Renal cortical epithelial cell (primary cell): Measurements from ENCODE around the gene PXT1. TPM values are rescaled to one million over a fixed set of nuclear protein-coding genes. Genes with fewer than 3 reads are reported as not detected.

Experiments
- DNase-seq: peaks from one replicate; pipeline ENCODE4 v3.0.0-alpha.2; 2011; ENCODE audit warnings: low read depth
- total RNA-seq: library from RNA; depleted of rRNA; stranded (reverse); fragments of >200 nt; gene quantifications from 2 replicates; pipeline ENCODE4 v1.2.3, GENCODE V29; 2014

PXT1 gene
- total RNA-seq, 1 donor from 2014 or later, result not detected

- no peak for DNase-seq
These were observed 55.0 kb downstream of the PXT1 start, which contains the start of gene ETV7 for GRCh38 chr6:36387440-36388303. Gene ETV7 (minus strand): TSS chr6:36387669. CDS start chr6:36387541, 128 bp downstream.

GRCh38 chr6:36386495-36387439 lies 55.9 kb downstream of the PXT1 start:
- DNase-seq, result peak; percentile 43

- no peak for DNase-seq
These were observed 58.6 kb downstream of the PXT1 start for GRCh38 chr6:36384095-36384494.

GRCh38 chr6:36383606-36384005 lies 59.0 kb downstream of the PXT1 start:
- no peak for DNase-seq

GRCh38 chr6:36382976-36383375 lies 59.7 kb downstream of the PXT1 start:
- DNase-seq, result no peak

GRCh38 chr6:36381502-36382389 lies 60.9 kb downstream of the PXT1 start:
- DNase-seq, result no peak

- no peak for DNase-seq
These were observed 62.5 kb downstream of the PXT1 start for GRCh38 chr6:36380166-36380565.

- no peak for DNase-seq
These were observed 63.7 kb downstream of the PXT1 start for GRCh38 chr6:36378936-36379335.

- DNase-seq, result no peak
These were observed 64.3 kb downstream of the PXT1 start for GRCh38 chr6:36378243-36378920.

- DNase-seq, result no peak
These were observed 65.1 kb downstream of the PXT1 start for GRCh38 chr6:36377594-36377993.

- no peak for DNase-seq
These were observed 65.9 kb downstream of the PXT1 start for GRCh38 chr6:36376742-36377141.

- DNase-seq, result no peak
These were observed 66.5 kb downstream of the PXT1 start for GRCh38 chr6:36376183-36376582.

GRCh38 chr6:36375644-36376155 lies 67.0 kb downstream of the PXT1 start:
- DNase-seq, result no peak

GRCh38 chr6:36374972-36375371 lies 67.7 kb downstream of the PXT1 start:
- DNase-seq, result no peak

- no peak for DNase-seq
These were observed 68.5 kb downstream of the PXT1 start for GRCh38 chr6:36374194-36374593.

GRCh38 chr6:36373368-36374019 lies 69.2 kb downstream of the PXT1 start:
- DNase-seq, result no peak

- no peak for DNase-seq
These were observed 70.6 kb downstream of the PXT1 start for GRCh38 chr6:36372088-36372487.

- DNase-seq, result no peak
These were observed 71.4 kb downstream of the PXT1 start for GRCh38 chr6:36371211-36371610.

- no peak for DNase-seq
These were observed 72.0 kb downstream of the PXT1 start for GRCh38 chr6:36370638-36371037.
